NCI-H128 (cell line): ENCODE results near the gene HADHB.
"Not testable (repeated sequence)": the region's sequence is repeated elsewhere in the genome, so short reads cannot be mapped to it uniquely, and the experiment has no call there.

Experiments used
- DNase-seq: peaks from one replicate; lab custom pipeline; 2025; ENCODE audit not compliant: unreplicated experiment; lab: John Stamatoyannopoulos, UW

Gene HADHB

GRCh38 chr2:26243470-26244308 lies 1.1 kb upstream of the HADHB start:
- no peak for DNase-seq

DNA sequence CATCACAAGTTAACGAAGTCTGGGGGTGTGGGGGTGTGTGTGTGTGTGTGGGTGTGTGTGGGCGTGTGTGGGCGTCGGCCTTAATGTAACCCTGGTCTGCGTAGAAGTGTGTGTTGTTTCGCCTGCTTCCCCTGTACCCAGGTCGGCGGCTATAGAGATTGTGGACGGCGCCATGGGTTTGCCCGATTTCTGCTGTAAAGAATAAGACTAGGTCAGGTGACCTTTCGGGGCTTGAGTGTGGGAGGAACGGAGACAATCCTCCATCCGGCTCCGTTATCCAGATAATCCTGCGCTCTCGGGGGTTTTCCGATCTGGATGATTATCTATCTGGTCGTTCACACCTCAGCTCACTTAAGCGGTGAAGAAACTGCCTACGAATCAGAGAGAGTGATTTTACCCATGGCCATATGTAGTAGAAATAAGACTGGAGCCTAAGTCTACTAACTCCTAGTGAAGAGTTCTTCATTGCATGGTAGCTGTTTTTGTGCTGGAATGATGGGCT lies 543 bp downstream of the HADHB start:
- no peak for DNase-seq

DNA sequence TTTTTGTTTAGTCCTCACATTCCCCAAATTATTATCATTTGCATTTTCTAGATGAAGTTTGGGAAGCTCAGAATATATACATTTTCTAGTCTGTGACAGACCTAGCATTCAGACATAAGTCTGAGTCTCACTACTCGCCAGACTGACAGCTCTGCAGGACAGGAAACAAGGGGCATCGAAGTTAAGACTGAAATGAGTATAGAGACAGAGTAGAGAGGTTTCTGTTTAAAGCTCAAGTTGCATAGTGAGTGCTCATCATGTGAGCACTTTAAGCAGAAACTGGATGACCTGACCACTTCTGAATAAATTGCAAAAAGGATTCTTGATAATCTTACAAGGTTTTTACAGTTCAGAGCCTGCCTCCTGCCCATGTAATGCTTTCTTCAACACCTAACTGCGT lies 1.1 kb downstream of the HADHB start:
- DNase-seq: no peak

DNA sequence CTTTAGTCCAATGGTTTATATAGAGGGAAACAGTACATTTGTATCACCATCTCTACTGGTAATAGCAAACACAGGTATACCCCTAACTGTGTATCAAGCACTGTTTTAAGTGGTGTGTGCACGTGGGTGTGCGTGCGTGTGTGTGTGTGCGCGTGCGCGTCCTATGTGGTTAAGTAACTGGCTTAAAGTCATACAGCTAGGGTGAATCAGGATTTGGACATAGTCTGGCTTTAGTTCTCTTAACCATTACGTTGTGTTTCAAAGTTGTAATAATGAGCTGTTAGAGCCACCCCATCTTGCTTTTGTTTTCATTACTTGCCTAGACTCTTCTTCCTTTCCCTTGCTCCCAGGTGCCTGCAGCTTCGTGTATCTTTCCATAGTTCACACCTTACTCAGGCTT lies 2.1 kb downstream of the HADHB start:
- DNase-seq: no peak

DNA sequence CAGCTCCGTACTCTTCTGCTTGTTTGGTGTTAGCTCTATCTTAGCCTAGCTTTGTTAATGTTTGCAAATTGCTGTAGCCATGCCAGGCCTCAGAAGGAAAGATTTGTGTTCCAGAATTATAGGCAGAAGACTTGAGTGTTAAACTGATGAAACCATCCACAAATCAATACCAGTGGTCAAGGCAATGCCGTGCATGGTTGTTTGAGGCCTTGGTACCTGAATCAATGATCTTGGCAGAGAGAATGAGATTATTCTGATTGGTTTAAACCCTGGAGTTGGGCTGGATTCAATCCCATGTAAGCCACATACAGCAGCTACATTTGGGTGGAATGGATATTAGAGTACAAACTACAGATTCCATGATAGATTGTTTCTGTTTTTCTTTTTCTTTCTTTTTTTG lies 4.9 kb downstream of the HADHB start:
- DNase-seq: no peak

- peak; percentile 31 for DNase-seq
These were observed 7.2 kb downstream of the HADHB start for GRCh38 chr2:26251893-26252292.

- no peak for DNase-seq
These were observed 11.1 kb downstream of the HADHB start for GRCh38 chr2:26255759-26256384.

DNA sequence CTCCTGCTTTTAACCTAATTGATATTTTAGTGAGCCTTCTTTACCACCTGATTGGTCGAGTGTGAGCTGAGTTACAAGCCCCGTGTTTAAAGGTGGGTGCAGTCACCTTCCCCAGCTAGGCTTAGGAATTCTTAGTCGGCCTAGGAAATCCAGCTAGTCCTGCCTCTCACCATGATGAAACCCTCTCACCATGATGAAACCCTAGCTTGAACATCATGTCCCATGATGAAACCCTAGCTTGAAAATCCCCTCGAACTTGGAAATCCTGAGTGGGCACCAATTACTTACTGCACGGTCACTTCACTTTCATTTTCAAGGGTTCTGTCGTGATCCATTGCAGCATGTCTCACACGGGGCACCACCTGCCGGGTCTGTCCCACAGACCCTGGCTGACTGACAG lies 14.1 kb downstream of the HADHB start:
- not testable (repeated sequence) for DNase-seq

DNA sequence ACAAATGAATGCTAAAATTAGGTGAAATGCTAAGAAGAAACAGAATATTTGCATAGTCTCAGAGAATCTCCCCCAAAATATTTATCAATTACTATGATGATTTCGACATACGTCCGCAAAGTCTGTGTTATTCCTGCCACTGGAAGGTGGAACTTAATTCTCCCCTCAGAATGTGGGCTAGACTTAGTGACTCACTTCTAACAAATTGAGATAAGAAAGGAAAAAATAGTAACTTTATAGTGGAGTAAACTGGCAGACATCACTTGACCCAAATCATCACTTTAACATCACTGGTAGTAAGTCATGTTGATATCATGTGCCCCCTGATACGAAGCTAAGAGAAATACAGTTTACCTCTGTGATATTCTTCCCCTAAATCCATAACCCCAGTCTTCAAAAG lies 23.5 kb downstream of the HADHB start:
- DNase-seq: no peak

DNA sequence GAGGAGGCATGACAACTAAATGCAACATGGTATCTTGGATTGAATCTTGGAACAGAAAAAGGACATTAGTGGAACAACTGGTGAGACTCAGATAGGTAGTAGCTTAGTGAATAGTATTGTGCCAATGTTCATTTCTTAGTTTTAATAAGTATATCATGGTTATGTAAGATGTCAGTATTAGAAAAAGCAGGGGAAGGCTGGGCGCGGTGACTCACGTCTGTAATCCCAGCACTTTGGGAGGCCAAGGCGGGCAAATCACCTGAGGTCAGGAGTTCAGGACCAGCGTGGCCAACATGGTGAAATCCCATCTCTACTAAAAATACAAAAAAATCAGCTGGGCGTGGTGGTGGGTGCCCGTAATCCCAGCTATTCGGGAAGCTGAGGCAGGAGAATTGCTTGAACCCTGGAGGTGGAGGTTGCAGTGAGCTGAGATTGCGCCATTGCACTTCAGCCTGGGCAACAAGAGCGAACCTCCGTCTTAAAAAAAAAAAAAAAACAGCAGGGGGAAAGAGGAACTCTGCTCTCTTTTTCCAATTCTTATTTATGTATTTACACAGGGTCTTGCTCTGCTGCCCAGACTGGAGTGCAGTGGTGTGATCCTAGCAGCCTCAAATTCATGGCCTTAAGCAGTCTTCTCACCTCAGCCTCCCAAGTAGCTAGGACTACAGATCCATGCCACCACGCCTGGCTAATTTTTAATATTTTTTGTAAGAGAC lies 24.1 kb downstream of the HADHB start:
- DNase-seq: not testable (repeated sequence)

GRCh38 chr2:26269571-26270158 lies 24.9 kb downstream of the HADHB start:
- DNase-seq: no peak

DNA sequence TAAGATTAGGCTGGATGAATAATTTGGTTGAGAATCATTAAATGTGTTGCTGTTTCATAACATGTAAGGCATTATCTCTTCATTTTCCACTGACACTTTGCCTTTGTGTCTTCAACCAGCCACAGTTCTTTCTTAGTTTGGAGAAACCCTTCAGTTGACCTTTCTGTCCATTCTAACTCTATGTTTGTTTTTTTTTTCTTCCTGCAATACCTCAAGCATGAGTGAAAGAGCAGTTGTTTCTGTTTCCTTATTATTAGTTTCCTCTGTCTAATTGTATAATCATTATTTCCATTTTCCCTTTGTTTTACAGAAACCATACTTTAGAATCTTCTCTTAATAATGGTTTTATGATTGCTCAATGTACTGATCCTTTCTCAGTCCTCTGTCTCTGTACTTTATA lies 25.6 kb downstream of the HADHB start:
- no peak for DNase-seq

DNA sequence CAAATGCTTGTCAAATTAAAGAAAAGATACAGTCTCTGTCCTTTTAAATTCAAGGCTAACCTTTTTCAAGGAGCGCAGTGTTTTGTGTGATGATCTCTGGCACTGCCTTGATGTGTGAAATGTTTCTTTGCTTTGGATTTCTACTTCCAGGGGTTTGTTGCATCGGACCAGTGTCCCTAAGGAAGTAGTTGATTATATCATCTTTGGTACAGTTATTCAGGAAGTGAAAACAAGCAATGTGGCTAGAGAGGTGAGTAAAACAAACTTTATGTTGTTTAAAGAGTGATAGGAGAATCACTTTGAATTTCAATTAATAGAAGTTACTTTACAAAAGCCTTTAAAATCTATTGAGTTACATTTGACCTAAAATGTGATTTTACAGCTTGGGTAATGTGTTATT lies 28.8 kb downstream of the HADHB start:
- DNase-seq: no peak

- DNase-seq: no peak
These were observed 29.4 kb downstream of the HADHB start for GRCh38 chr2:26274058-26274613.

- no peak for DNase-seq
These were observed 31.9 kb downstream of the HADHB start for GRCh38 chr2:26276484-26277227.

- no peak for DNase-seq
These were observed 35.1 kb downstream of the HADHB start for GRCh38 chr2:26279886-26280285.

DNA sequence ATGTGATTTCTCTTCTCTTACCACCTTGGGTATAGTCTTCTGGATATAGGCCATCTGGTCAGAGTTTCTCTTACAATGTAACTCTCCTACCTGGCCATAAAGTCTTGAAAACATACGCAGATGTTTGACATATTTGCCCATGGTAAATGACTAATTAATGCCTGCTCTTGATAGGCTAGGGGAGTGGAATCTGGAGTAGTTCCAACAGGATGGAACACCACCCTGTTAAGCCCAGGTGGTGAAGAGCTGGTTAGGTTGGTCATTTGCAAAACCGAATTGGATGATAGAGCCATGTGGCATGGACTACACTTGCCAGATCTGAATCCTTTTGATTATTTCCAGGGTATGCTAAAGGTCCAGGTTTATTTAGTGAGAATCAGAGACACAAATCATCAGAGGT lies 36.5 kb downstream of the HADHB start:
- DNase-seq: no peak

- no peak for DNase-seq
These were observed 38.9 kb downstream of the HADHB start for GRCh38 chr2:26283606-26284005.

DNA sequence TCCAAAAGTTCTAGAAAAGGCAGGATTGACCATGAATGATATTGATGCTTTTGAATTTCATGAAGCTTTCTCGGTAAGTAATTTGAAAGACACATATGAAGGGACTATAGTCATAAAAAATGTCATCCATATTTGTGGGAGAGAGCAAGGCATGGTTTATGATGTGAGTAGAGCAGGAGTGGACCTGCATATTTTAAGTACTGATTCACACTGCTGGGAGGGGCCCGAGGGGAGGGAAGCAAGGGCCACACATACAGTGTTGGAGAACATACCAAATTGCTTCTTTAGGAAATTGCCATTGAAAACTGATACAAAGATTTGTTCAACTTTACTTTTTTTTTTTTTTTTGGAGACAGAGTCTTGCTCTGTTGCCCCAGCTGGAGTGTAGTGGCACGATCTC lies 39.4 kb downstream of the HADHB start:
- DNase-seq: no peak

GRCh38 chr2:26285931-26286330 lies 41.2 kb downstream of the HADHB start:
- DNase-seq: no peak
